ENCODE results near the gene DPP8.
A peak's percentile ranks its signal among the peaks of the same experiment; 100 is the strongest.
"Not testable (repeated sequence)": the region's sequence is repeated elsewhere in the genome, so short reads cannot be mapped to it uniquely, and the experiment has no call there.

The DPP8 gene

DNA sequence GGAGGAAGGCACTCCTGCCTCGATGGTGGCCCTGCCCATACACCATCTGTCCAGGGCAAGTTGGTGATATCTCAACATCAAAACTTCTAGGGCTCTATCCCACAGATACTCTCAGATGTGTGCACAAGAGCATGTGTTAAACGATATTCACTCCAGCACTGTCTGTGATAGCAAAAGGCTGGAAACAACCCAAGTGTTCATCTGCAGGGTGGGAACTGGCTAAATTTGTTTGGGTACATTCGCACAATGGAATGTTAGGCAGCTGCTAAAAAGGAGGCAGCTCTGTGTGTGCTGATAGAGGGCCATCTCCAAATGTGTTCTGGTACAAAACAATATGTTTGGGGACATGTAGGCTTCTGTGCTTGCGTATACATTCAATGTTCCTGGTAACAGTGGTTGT is 114.5 kb downstream of the DPP8 start:
- DNase-seq (ENCODE audit: low read depth): no peak

DNA sequence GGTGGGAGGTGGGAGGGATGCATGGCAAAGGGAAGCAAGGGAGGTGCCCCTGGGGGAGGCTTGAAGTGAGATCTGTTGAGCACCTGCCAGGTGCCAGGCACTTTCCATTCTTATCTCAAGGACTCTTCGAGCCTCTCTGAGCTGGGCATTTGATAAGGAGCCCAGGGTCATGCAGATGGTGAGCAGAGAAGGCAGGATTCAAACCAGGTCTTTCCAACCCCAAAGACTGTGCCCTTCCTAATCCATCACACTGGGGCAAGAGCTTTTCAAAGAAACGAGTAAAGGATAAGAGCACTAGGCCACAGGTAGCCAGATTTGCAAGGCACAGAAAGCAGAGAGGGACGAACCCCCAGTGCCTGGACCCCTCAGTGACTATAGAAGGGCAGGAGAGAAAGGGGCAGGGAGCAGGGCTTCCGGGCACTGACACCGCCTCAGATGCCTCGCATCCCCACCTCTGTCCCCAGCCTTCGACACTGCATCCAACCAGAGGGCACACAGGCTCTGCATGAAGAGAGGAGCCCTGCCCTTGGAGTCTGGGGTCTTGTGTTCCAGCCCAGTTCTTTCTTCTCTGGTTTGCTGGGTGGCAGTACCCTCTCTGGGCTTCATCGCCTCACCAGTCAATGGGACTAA is 115.8 kb downstream of the DPP8 start:
- DNase-seq (ENCODE audit: low read depth): no peak

DNA sequence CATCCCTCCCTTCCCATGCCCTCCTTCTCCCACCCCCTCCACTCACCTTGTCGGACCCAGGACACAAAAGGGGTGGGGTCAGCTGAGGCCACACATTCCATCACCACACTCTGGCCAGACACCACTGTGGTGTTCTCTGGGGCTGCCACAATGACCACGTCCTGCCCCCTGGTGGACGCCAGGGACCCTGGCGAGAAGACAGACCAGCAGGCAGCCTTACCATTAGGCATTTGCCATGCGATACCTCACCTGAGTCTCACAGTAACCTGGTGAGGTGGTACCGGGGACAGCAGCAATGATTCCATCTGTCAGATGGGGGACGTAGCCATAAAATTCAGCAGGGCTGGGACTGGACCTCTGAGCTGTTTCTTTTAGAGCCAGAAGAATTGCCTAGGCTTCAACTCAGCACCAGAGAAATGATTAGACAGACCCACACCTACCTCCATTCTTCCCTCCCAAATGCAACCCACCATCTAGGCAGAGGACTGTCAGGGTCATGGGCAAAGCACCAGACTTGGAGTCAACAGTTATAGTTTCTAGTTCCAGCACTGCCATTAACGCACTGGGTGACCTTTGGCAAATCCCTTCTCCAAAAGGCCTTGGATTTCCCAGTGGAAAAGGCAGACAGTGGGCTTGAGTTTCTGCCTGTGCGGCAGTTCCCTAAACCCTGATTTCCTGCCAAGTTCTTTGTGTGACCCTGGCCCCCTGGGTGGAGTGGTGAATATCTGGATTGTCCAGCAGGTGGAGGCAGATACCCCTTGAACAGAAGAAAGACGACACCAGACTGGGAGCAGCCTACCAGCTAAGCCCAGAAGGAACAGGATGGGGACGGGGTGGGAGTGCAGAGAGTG is 116.5 kb downstream of the DPP8 start:
- DNase-seq (ENCODE audit: low read depth): peak; percentile 55

DNA sequence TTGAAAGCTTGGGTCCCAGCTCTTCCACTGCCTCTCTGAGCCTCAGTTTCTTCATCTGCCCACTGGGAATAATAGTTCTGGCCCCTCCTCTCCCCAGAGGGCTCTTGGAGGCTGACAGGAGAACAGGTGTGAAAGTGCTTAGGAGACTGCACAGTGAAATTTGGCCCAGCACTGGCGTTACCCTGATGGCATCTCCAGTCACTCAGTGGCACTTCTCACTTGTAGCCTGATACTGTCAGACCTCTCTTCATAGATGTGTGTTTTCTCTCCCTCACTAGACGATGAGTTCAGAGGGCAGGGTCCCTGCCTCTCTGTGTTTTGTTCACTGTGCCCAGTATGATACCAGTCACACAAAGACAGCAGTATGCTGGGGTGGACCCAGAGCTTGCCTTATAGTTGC is 117.5 kb downstream of the DPP8 start:
- DNase-seq (ENCODE audit: low read depth): no peak

DNA sequence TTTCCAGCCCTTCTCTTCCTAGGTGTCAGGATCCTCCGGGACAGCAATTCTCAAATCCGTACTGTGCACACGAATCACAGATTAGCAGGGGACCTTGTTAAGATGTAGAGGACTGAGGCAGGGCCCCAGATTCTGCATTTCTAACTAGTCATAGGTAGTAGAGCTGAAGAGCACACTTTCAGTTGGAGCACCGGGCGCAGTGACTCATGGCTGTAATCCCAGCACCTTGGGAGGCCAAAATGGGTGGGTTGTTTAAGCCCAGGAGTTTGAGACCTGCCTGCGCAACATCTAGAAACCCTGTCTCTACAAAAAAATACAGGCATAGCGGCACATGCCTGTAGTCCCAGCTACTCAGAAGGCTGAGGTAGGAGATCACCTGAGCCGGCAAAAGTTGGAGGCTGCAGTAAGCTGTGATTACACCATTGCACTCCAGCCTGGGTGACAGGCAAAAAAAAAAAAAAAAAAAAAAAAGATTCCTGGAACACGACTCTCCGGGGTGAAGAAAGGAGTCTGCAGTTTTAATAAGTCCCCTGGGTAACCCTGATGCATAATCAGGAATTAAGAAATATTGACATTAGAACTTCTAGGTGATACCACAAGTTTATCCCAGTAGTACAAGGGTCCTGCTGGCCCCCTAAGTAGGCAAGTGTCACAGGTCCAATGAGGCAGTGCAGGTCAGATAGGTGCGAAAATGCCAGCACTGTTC is 118.3 kb downstream of the DPP8 start:
- no peak for DNase-seq (ENCODE audit: low read depth)

DNA sequence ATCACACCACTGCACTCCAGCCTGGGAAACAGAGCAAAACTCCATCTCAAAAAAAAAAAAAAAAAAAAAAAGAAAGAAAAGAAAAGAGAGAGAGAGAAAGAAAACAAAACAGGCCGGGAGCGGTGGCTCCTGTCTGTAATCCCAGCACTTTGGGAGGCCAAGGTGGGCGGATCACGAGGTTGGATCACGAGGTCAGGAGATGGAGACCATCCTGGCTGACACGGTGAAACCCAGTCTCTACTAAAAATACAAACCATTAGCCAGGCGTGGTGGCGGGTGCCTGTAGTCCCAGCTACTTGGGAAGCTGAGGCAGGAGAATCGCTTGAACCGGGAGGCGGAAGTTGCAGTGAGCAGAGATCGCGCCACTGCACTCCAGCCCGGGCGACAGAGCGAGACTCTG is 119.0 kb downstream of the DPP8 start:
- DNase-seq (ENCODE audit: low read depth): not testable (repeated sequence)

DNA sequence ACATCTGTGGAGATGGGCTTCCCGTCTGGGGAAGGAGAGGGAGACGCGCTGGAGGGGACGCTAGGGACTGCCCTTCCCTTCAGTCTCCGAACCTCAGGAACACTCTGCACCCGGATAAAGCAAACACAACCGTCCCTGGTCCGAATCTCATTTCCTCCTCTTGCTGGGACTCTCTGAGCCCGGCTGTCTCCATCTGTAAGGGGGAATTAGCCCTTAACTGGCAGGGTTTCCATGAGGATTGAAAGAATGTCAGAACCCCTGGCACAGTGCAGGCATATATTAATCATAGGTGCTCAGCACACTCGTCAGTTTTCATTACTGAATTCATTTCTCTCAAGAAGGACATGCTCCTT is 120.5 kb downstream of the DPP8 start:
- no peak for DNase-seq (ENCODE audit: low read depth)

DNA sequence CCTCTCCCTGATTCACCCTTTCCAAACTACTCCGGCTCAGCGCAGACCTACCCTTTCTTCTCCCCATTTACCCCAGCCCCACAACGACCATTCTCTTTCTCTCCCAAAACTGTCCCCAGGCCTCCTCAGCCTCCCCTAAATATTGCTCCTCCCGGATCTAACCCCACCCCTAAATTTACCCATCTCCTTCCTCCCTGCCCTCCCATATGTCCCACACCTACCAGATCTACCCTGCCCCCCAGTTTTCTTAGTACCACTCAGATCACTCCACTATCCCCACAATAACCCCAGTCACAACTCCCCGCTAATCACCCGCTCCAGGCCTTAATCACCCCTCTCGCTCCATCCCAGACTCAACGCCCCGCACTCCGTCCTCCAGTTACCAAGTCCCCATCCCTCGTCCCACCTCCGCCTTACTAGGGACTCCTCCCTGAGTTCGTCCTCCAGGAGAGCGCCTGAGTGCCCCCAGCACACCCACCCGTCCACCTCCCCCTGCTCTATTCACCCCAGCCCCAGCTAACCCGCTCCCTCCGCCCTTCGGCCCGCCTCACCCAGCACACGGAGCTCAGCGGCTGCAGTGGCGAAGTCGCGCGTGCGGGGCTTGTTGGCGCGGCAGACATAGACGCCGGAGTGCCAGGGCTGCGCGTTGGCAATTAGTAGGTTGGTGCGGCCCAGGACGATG is 121.1 kb downstream of the DPP8 start:
- no peak for DNase-seq (ENCODE audit: low read depth)

DNA sequence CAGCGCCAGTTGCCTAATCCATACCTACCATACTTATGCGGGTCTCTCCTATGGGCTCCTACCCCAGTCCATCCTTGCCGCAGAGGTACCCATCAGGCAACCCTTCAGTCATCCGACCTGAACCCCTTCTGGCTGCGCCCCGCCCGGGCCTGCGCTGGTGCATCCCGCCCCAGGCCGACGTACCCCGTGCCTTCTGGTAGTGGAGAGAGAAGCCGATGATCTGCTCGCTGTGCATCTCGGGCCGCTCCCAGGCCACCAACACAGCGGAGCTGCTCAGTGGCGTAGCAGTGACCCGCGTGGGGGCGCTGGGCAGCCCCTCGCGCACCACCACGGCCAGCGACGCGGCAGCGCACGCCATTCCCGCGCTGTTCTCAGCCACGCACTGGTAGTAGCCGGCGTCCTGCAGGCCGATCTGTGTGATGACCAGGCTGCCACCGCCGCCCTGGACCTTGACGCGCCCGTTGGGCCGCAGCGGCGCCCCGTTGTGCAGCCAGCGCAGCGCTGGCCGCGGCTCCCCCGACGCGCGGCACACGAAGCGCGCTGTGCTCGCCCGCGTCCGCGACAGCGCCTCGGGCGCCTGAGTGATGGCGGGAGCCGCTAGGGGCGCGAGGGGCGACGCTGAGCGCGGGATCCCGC is 121.8 kb downstream of the DPP8 start:
- DNase-seq (ENCODE audit: low read depth): no peak

DNA sequence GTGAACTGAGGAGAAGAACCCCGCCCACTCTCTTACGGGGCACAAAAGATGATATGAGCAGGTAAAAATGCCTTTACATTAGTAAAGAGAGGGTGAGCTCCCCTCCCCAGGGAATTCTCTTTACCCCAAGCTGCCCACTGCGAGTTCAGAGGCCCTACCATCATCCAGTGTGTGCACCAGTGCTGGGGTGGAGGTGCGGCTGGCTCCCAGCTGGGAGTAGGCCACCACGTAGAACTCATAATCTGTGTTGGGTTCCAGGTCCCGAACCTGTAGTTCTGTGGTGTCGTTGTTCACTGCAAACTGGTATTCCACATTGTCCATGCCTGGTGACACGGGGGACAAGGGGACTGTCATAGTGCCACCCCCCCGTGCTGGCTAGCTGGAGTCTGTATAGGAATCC is 122.6 kb downstream of the DPP8 start:
- DNase-seq (ENCODE audit: low read depth): no peak

DNA sequence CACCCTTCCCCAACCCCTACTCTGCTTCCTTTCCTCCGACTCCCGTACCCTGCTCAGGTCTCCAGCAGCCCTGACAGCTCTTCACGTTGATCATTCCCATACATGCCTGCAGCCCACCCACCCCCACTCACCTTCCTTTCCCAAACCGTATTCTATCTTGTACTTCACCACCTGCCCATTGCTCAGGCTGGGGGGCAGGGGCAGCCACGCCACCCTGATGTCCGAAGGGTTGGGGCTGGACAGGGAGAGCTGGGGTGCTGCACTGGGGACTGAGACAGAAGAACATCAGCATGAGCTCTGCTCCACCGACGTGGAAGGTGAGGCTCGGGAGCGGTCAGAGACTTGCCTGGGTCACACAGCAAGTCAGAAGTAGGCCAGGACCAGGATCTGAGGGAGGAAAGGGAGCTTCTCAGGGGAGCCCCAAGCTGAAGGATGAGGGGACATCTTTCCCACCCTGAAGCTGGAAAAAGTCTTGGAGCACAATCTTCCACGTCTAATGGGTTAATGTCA is 123.2 kb downstream of the DPP8 start:
- no peak for DNase-seq (ENCODE audit: low read depth)

DNA sequence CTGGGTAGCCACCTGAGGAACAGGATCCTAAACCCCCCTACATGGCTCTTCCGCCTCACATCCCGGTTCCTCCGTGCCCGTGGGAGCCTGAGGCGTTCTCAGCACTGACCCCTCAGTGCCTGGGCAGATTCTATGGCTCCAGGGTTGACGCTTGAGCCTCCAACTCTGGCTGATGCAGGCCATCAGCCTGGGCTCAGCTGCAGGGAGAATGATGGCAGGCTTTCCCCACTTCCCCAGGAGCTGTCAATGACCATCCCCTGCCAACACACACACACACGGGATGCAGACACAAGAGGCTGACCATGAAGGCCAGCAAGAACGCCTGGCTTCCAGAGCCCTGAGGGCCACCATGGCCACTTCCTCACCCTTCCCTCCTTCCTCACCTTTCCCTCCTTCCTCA is 123.9 kb downstream of the DPP8 start:
- DNase-seq (ENCODE audit: low read depth): no peak

DNA sequence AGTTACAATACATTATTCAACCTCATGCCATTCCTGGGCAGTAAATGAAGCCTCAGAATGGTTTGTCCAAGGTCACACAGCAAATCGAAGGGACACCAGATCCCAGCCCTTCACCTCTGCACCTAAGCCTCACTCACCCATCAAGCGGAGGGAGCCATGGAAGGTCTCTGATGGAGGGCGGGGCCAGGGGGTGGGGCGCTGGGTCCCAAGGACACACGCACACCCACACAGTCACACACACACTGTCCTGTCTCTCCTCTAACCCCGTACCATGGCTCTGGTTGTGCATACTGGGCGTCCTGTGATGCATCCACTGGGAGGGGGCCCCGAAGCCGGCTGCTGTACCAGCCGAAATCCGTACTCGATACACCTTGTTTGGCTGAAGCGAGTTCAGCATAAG is 124.4 kb downstream of the DPP8 start:
- DNase-seq (ENCODE audit: low read depth): no peak

All from fibroblast of gingiva (primary cell).